CD14-positive monocyte (primary cell): Measurements from ENCODE around the gene CYTH4. TPM values are rescaled to one million over a fixed set of nuclear protein-coding genes. Genes with fewer than 3 reads are reported as not detected.

Source experiments
- DNase-seq, 3 donors: peaks; one replicate each; pipeline ENCODE4 v3.0.0-alpha.2; 2011 to 2022
- H2AFZ ChIP-seq: 2 replicates; pipeline ENCODE4 v1.6.0; 2012; ENCODE audit warnings: mild to moderate bottlenecking, low read depth, low read length, inconsistent platforms; ENCODE audit not compliant: insufficient read depth, poor library complexity, severe bottlenecking
- H3K27ac ChIP-seq, 2 donors: 1 replicate in 1 of 2; 2 replicates in 1 of 2; pipeline ENCODE4 v1.5.1; 2012 to 2013; ENCODE audit warnings: low read length in 2 of 2, control low read depth in 1 of 2, inconsistent platforms in 1 of 2, low read depth in 1 of 2, mild to moderate bottlenecking in 1 of 2
- H3K27me3 ChIP-seq, 2 donors: one replicate each; pipeline versions ENCODE4 v1.6.0 to v1.6.1; 2011 to 2013; ENCODE audit warnings: low read length in 2 of 2; ENCODE audit not compliant: control insufficient read depth in 2 of 2, insufficient read depth in 2 of 2
- H3K36me3 ChIP-seq, 2 donors: replicated peaks in 1 of 2; 1 replicate in 1 of 2; 2 replicates in 1 of 2; pipeline versions ENCODE4 v1.5.1 to v1.6.1; 2012 to 2013; ENCODE audit warnings: low read length in 2 of 2, control low read depth in 1 of 2, inconsistent platforms in 1 of 2, mild to moderate bottlenecking in 1 of 2; ENCODE audit not compliant: insufficient read depth in 2 of 2, control insufficient read depth in 1 of 2
- H3K4me1 ChIP-seq, 2 donors: 1 replicate in 1 of 2; 2 replicates in 1 of 2; pipeline versions ENCODE4 v1.5.1 to v1.6.1; 2012 to 2013; ENCODE audit warnings: low read length in 2 of 2, control low read depth in 1 of 2, inconsistent platforms in 1 of 2, mild to moderate bottlenecking in 1 of 2, moderate library complexity in 1 of 2; ENCODE audit not compliant: insufficient read depth in 2 of 2, control insufficient read depth in 1 of 2
- H3K4me2 ChIP-seq: replicated peaks from 2 replicates; pipeline ENCODE3; 2012; ENCODE audit warnings: low read length, moderate library complexity, mild to moderate bottlenecking; ENCODE audit not compliant: poor library complexity, severe bottlenecking; ENCODE audit errors: extremely low read depth
- H3K4me3 ChIP-seq, 3 experiments: fragments of 200-600 bp in 1 of 3; sonication (generic) in 1 of 3; replicated peaks in 1 of 3; 1 replicate in 2 of 3; 2 replicates in 1 of 3; pipeline ENCODE4 v1.5.1; 2011 to 2013; ENCODE audit warnings: low read length in 3 of 3, mild to moderate bottlenecking in 3 of 3, control low read depth in 2 of 3, low read depth in 2 of 3, inconsistent platforms in 1 of 3, moderate library complexity in 1 of 3
- H3K79me2 ChIP-seq: 2 replicates; pipeline ENCODE4 v1.6.0; 2012; ENCODE audit warnings: mild to moderate bottlenecking, control low read depth, inconsistent platforms, low read length, moderate library complexity; ENCODE audit not compliant: insufficient read depth
- H3K9ac ChIP-seq: 2 replicates; pipeline ENCODE4 v1.6.0; 2017; ENCODE audit warnings: low read length, mild to moderate bottlenecking; ENCODE audit not compliant: insufficient read depth, poor library complexity, severe bottlenecking
- H3K9me3 ChIP-seq, 2 donors: replicated peaks in 1 of 2; 1 replicate in 1 of 2; 2 replicates in 1 of 2; pipeline versions ENCODE4 v1.5.1 to v1.6.1; 2012 to 2013; ENCODE audit warnings: low read length in 2 of 2, control low read depth in 1 of 2; ENCODE audit not compliant: control insufficient read depth in 1 of 2, insufficient read depth in 1 of 2
- H4K20me1 ChIP-seq: 2 replicates; pipeline ENCODE4 v1.6.0; 2012; ENCODE audit warnings: mild to moderate bottlenecking, low read length, control low read depth, moderate library complexity; ENCODE audit not compliant: insufficient read depth
- H3K27ac Mint-ChIP-seq, 7 donors: one replicate each; pipeline ENCODE4 v1.8.0; 2020; ENCODE audit warnings: mild to moderate bottlenecking in 7 of 7, mixed read lengths in 7 of 7, moderate library complexity in 6 of 7, inconsistent platforms in 2 of 7
- H3K27me3 Mint-ChIP-seq, 3 donors: one replicate each; pipeline ENCODE4 v1.8.0; 2021 to 2022; ENCODE audit warnings: low read depth in 3 of 3, mild to moderate bottlenecking in 3 of 3, mixed read lengths in 3 of 3, moderate library complexity in 3 of 3, inconsistent platforms in 1 of 3
- H3K36me3 Mint-ChIP-seq, 2 donors: one replicate each; pipeline ENCODE4 v1.8.0; 2020; ENCODE audit warnings: mixed read lengths in 2 of 2, inconsistent platforms in 1 of 2, mild to moderate bottlenecking in 1 of 2
- H3K4me1 Mint-ChIP-seq: one replicate; pipeline ENCODE4 v1.8.0; 2020; ENCODE audit warnings: mild to moderate bottlenecking, mixed read lengths
- H3K4me3 Mint-ChIP-seq, 2 donors: one replicate each; pipeline ENCODE4 v1.8.0; 2020; ENCODE audit warnings: mild to moderate bottlenecking in 2 of 2, mixed read lengths in 2 of 2, moderate library complexity in 1 of 2
- H3K9me3 Mint-ChIP-seq, 7 donors: one replicate each; pipeline ENCODE4 v1.8.0; 2020 to 2022; ENCODE audit warnings: mixed read lengths in 7 of 7, mild to moderate bottlenecking in 6 of 7, moderate library complexity in 6 of 7, inconsistent platforms in 2 of 7
- WGBS: methylation state at CpG from one replicate; pipeline ENCODE4 v1.1.5; 2013; ENCODE audit warnings: missing lambda C conversion rate; ENCODE audit not compliant: insufficient coverage; 5-methylcytosine and 5-hydroxymethylcytosine counted together
- intact Hi-C, 2 donors: fragments of 100-400 bp; cut with micrococcal nuclease; formaldehyde crosslinking; loops; one replicate each; pipeline versions ENCODE4 v1.15.0 to v1.15.1; 2023
- polyA plus RNA-seq, 3 donors: library from polyadenylated mRNA; depleted of rRNA in 1 of 3; unstranded in 2 of 3; stranded (reverse) in 1 of 3; fragments of 300-500 nt in 2 of 3; fragments of >200 nt in 1 of 3; fragmentation: Illumina TruSeq in 2 of 3; gene quantifications; 1 replicate in 2 of 3; 2 replicates in 1 of 3; pipeline ENCODE4 v1.2.3, GENCODE V29; 2012 to 2021
- TF ChIP-seq, protein P1 (sequence below): fragments of 200-600 bp; IDR thresholded peaks from one replicate; pipeline ENCODE4 v1.8.0; 2022; ENCODE audit warnings: antibody characterized with exemption, mild to moderate bottlenecking

Gene CYTH4
- polyA plus RNA-seq, 3 donors = 51.0 to 254 (median 70.0) TPM

GRCh38 chr22:37254867-37255233 lies 27.5 kb upstream of the CYTH4 start:
- H3K36me3 Mint-ChIP-seq = no peaks in the 10 kb centered on the region
- peaks cover 8 to 11% of the 10 kb centered on the region in 2 donors for H3K4me1 ChIP-seq
- 86% methylated on average over 1 of the region's 5 CpGs for WGBS
- peaks cover 7 to 9% (median 8%) of the 10 kb centered on the region in 3 donors for H3K27me3 Mint-ChIP-seq
- H3K9me3 ChIP-seq = no peaks in the 10 kb centered on the region
- H3K27me3 ChIP-seq = no peaks in the 10 kb centered on the region
- no peak overlapping the region for H3K27ac Mint-ChIP-seq
- no peak overlapping the region for H3K9ac ChIP-seq
- no peak for DNase-seq
- no peak overlapping the region for H3K27ac ChIP-seq
- H3K4me3 Mint-ChIP-seq = no peak overlapping the region
- intact Hi-C loops = no loop called here
- TF ChIP-seq, protein P1, sequence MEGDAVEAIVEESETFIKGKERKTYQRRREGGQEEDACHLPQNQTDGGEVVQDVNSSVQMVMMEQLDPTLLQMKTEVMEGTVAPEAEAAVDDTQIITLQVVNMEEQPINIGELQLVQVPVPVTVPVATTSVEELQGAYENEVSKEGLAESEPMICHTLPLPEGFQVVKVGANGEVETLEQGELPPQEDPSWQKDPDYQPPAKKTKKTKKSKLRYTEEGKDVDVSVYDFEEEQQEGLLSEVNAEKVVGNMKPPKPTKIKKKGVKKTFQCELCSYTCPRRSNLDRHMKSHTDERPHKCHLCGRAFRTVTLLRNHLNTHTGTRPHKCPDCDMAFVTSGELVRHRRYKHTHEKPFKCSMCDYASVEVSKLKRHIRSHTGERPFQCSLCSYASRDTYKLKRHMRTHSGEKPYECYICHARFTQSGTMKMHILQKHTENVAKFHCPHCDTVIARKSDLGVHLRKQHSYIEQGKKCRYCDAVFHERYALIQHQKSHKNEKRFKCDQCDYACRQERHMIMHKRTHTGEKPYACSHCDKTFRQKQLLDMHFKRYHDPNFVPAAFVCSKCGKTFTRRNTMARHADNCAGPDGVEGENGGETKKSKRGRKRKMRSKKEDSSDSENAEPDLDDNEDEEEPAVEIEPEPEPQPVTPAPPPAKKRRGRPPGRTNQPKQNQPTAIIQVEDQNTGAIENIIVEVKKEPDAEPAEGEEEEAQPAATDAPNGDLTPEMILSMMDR = no peak
- no peaks in the 10 kb centered on the region for H3K36me3 ChIP-seq
- peaks cover 9% of the 10 kb centered on the region for H3K4me1 Mint-ChIP-seq
- no peak overlapping the region for H3K4me2 ChIP-seq
- H3K79me2 ChIP-seq = no peaks in the 10 kb centered on the region
- no peak overlapping the region for H3K4me3 ChIP-seq
- H4K20me1 ChIP-seq = no peaks in the 10 kb centered on the region
- H3K9me3 Mint-ChIP-seq = peaks cover 0 to 1% (median 0%) of the 10 kb centered on the region in 7 donors
- no peak overlapping the region for H2AFZ ChIP-seq

DNA sequence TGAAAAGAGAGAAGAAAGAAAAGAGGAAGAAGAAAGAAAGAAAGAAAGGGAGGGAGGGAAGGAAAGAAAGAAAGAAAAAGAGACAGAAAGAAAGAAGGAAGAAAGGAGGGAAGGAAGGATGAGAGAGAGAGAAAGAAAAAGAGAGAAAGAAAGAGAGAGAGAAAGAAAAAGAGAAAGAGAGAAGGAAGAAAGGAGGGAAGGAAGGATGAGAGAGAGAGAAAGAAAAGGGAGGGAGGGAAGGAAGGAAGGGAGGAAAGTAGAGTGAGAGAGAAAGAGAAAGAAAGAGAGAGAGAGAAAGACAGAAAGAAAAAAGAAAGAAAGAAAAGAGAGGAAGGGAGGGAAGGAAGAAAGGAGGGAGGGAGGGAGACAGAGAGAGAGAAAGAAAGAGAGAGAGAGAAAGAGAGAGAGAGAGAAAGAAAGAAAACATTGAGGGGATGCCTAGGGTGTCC lies 26.7 kb upstream of the CYTH4 start:
- peaks cover 10 to 19% of the 10 kb centered on the region in 2 donors for H3K4me1 ChIP-seq
- peak overlapping the region in 1 of 7 donors; percentile 33 for H3K27ac Mint-ChIP-seq
- intact Hi-C loops = no loop called here
- H3K27ac ChIP-seq = no peak overlapping the region
- no peaks in the 10 kb centered on the region for H4K20me1 ChIP-seq
- no peak overlapping the region for H3K9ac ChIP-seq
- TF ChIP-seq, protein P1 = no peak
- peaks cover 0 to 2% of the 10 kb centered on the region in 2 donors for H3K27me3 ChIP-seq
- H2AFZ ChIP-seq = no peak overlapping the region
- no peak overlapping the region for H3K4me2 ChIP-seq
- no peaks in the 10 kb centered on the region for H3K9me3 ChIP-seq
- no peak overlapping the region for H3K4me3 ChIP-seq
- no peaks in the 10 kb centered on the region for H3K36me3 Mint-ChIP-seq
- no peak for DNase-seq
- H3K27me3 Mint-ChIP-seq = peaks cover 8 to 10% (median 10%) of the 10 kb centered on the region in 3 donors
- no peaks in the 10 kb centered on the region for H3K79me2 ChIP-seq
- peak overlapping the region in 1 of 2 donors; percentile 13 for H3K4me3 Mint-ChIP-seq
- peaks cover 14% of the 10 kb centered on the region for H3K4me1 Mint-ChIP-seq
- no peaks in the 10 kb centered on the region for H3K36me3 ChIP-seq
- H3K9me3 Mint-ChIP-seq = peaks cover 0 to 1% (median 0%) of the 10 kb centered on the region in 7 donors
